ENCODE results near the gene UBAC2.

DNA sequence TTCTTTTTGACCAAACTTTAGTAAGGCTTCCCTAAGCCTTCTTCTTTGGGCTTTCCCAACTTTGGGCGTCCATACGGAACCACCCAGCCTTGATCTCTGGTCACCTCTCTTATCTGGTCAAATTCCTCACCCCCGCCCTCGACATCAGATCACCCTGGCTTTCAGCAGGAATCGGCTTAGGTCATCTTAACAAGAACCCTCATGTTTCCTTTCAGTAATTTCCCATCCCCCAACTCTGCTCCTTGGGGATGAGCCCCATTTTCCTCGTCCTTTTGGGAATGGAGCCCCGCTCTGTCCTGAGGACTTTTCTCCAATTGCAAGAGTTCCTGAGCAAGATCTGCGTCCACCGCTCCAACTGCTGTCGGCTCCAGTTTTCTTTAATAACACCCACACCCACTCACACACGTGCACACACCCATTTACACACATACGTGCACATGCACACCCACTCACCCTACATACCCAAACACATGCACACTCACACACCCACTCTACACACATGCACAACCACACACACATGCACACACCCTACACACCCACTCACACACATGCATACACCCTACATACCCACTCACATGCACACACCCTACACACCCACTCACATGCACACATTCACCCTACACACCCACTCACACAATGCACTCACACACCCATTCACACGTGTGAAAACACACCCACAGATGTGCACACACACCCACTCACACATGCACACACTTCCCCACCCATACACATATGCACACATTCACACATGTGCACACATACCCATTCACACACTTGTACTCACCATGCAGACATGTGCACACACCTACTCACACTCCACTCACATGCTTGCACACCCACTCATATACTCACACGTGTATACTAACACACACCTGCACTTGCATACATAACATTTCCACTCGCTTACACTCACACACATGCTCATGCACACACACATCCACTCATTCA, 213.7 kb downstream of the UBAC2 start:
- TF ChIP-seq, protein P1, sequence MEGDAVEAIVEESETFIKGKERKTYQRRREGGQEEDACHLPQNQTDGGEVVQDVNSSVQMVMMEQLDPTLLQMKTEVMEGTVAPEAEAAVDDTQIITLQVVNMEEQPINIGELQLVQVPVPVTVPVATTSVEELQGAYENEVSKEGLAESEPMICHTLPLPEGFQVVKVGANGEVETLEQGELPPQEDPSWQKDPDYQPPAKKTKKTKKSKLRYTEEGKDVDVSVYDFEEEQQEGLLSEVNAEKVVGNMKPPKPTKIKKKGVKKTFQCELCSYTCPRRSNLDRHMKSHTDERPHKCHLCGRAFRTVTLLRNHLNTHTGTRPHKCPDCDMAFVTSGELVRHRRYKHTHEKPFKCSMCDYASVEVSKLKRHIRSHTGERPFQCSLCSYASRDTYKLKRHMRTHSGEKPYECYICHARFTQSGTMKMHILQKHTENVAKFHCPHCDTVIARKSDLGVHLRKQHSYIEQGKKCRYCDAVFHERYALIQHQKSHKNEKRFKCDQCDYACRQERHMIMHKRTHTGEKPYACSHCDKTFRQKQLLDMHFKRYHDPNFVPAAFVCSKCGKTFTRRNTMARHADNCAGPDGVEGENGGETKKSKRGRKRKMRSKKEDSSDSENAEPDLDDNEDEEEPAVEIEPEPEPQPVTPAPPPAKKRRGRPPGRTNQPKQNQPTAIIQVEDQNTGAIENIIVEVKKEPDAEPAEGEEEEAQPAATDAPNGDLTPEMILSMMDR (IDR thresholded peaks at IDR 0.05), result no peak
- no peak for TF ChIP-seq POLR2A (IDR thresholded peaks at IDR 0.05)
